ENCODE results near the gene GCNA.
"Not testable (repeated sequence)": the region's sequence is repeated elsewhere in the genome, so short reads cannot be mapped to it uniquely, and the experiment has no call there.

GCNA gene

DNA sequence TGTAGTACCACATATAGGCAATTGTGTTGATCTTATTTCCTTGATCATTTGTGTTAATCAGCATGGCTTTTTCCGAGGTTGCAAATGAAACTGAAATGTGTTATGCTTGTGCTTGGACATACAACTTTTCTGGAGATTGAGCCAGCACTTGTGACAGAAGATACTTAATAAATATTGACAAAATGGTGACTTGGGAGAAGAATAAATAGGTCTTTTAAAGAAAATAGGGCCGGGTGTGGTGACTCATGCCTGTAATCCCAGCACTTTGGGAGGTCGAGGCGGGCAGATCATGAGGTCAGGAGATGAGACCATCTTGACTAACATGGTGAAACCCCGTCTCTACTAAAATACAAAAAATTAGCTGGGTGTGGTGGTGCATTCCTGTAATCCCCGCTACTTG lies 18.5 kb upstream of the GCNA start:
- DNase-seq, result not testable (repeated sequence)

GRCh38 chrX:71563921-71564320 lies 14.3 kb upstream of the GCNA start:
- DNase-seq, result no peak

- no peak for DNase-seq
Observed at GRCh38 chrX:71565474-71566041, 12.7 kb upstream of the GCNA start.

DNA sequence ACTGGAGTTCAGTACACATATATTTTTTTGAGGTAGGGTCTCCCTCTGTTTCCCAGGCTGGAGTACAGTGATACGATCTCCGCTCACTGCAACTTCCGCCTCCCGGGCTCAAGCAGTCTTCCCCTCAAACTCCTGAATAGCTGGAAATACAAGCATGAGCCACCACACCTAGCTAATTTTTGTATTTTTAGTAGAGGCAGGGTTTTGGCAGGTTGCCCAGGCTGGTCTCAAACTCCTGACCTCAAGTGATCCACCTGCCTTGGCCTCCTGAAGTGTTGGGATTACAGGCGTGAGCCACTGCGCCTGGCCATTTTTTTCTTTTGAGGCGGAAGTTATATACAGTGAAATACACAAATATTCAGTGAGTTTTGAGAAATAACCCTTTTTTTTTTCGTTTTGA lies 6.8 kb upstream of the GCNA start:
- DNase-seq, result not testable (repeated sequence)

DNA sequence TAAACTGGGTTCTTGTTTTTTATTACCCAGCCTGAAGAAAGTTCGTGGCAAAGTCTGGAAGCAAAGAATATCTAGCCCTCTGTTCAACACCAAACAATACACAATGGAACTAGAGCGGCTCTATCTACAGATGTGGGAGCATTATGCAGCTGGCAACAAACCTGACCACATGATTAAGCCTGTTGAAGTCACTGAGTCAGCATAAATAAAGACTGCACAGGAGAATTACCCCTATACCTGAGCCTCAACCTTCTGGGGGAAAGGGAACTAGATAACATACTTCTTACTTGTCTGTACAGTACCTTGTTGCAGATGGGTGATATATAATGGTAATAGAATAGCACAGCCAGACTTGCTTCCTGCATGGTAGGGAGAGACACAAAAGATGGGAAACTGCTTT lies 4.6 kb upstream of the GCNA start:
- DNase-seq, result no peak

DNA sequence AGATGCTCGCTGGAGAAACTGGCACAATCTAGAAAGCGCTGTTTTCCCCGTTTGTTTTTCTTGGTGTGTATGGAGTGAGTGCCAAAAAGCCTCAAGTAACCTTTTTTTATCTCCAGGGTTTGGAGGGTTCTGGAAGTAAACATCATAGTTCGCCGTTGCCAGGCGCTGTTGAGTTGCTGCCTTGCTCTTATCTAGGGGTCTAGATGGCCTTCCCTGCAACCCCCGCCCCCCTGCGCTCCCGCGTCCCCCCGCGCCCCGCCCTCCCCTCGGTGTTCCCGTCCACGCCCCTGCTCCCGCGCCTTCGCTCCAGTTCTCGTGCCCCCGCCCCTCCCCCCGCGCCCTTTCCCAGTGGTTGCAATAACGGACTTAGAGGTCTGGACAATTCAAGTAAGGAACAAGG lies 555 bp upstream of the GCNA start:
- DNase-seq, result no peak

DNA sequence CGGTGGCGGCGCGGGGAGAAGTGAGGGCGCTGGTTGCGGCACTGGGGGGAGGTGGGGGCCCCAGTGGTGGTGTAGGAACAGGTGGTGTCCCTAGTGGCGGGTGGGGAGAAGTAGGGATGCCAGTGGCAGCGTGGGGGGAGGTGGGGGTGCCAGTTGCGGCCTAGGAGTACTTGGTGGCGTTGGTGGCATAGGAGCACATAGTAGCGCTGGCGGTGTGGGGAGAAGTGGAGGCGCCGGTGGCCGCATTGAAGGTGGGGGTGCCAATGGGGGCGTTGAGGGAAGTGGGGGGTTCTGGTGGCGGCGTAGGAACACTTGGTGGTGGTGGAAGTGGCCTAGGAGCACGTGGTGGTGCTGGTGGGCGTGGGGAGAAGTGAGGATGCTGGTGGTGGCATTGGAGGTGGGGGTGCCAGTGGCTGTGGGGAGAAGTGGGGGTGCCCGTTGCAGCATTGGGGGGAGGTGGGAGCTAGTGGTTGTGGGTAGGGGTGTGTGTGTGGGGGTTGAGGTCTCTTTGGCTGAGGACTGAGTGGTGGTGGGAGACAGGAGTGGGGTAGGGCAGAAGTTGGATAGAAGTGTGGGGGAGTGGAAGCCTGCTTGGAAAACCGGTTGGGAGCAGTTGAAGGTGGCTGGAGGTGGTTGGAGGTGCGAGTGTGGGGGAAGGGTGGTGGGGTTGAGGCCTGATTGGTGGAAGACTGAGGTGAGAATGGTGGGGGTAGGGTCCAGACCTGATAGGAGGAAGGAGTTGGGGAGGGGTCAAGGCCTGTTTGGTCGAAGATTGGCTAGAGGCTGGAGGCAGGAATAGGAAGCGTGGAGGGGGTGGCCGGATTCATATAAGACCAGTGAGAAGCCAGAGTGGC lies 1.1 kb downstream of the GCNA start:
- no peak for DNase-seq

- DNase-seq, result no peak
Observed at GRCh38 chrX:71579990-71580380, 1.7 kb downstream of the GCNA start.

DNA sequence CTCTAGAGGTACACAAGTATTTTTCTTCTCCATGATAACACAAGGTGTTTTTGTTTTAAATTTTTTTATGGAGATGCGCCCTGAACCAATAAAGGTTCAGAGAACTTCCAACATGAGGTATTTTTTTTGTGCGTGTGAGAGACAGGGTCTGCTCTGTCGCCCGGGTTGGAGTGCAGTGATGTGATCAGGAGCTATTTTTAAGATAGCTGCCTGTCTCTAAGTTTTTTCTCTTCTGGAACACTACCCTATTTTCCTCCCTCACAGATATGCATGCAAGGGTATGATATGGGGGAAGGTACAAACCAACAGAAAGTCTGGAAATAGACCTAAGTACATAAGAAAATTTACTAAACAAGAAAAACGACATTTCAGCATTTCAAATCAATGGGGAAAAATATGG lies 3.0 kb downstream of the GCNA start:
- DNase-seq, result no peak

- no peak for DNase-seq
Observed at GRCh38 chrX:71586929-71587328, 8.7 kb downstream of the GCNA start.

GRCh38 chrX:71593210-71593609 lies 15.0 kb downstream of the GCNA start:
- not testable (repeated sequence) for DNase-seq

- DNase-seq, result no peak
Observed at GRCh38 chrX:71599965-71600364, 21.7 kb downstream of the GCNA start.

DNA sequence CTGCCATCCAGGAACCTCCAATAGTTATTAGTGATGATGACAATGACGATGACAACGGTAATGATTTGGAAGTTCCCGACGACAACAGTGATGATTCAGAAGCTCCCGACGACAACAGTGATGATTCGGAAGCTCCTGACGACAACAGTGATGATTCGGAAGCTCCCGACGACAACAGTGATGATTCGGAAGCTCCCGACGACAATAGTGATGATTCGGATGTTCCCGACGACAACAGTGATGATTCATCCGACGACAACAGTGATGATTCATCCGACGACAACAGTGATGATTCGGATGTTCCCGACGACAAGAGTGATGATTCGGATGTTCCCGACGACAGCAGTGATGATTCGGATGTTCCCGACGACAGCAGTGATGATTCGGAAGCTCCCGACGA lies 25.4 kb downstream of the GCNA start:
- DNase-seq, result no peak

- no peak for DNase-seq
Observed at GRCh38 chrX:71604141-71604540, 25.9 kb downstream of the GCNA start.

DNA sequence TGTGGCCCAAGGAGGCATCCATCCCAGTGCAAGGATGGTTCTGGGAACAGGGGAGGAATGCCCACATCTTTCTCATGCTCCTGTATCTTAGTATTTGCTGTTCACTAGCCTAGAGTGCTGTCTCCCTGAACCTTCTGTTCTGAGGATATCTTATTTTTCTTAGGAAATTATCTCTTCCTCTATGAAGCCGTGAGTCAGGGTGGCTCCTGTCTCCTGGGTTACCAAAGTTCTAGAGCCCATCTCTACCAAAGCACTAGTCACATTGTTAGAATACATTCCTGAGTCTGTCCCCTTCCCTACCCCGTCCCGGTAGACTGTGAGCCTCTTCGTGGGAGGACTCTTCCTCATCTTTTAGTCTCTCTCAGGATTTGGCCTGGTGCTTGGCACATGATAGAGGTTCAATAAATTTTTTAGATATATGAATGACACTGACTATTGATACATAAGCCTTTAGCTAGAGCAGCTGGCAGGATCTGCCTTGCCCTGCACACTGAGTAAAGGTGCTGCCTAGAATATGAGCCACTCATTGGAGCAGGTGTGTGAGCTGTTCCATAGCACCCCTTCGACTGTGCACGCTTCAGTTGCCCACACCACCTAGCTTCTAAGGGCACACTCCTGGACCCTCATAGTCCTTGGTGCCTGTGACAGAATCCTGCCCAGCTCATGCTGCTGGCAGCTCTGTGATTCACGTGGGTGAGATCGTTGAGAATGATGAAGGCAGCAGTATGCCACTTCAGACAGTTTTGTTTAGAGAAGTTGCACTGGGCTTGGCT lies 26.7 kb downstream of the GCNA start:
- no peak for DNase-seq

- no peak for DNase-seq
Observed at GRCh38 chrX:71606536-71607216, 28.4 kb downstream of the GCNA start.

- DNase-seq, result no peak
Observed at GRCh38 chrX:71607488-71607887, 29.3 kb downstream of the GCNA start.

GRCh38 chrX:71609095-71609750 lies 31.0 kb downstream of the GCNA start:
- no peak for DNase-seq

- not testable (repeated sequence) for DNase-seq
Observed at GRCh38 chrX:71611736-71612135, 33.5 kb downstream of the GCNA start.

GRCh38 chrX:71612256-71612655 lies 34.0 kb downstream of the GCNA start:
- no peak for DNase-seq

DNA sequence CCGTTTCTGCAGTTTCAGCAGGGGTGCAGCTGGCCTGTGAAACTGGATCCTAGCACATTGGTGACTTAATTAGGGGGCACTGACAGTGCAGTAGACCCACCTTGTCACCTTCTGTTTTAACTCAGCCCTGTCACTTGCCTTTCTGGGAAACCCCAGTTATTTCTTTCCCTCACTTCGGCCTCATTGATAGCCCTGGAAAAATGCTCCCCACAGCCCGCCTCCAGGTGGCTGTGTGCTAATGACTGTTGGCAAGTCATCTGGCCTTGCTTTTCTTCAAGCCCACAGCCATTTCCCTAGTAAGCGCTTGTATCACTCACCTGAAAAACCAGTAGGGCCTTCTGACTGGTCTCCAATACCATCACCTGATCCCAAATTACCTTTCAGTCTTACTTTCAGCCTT lies 36.8 kb downstream of the GCNA start:
- DNase-seq, result no peak

DNA sequence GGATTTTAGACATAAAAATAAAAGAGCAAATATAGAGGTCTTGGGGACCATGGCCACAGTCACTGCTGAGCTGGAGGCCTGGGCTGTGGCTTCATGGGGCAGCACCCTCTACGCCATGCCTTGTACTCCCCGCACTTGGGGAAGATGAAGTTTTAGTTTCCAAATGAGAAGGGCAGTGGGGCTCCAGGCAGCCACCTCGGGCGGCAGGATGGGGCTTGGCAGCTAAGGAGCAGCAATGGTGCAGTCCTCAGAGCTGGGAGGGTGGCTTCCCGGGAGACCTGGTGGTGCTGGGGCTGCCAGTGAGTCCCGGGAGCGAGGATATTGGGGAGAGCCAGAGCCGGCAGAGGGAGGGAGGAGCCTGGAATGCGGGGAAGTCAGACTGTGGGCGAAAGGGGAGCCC lies 37.7 kb downstream of the GCNA start:
- no peak for DNase-seq
